ENCODE data around the gene STXBP1.

Gene STXBP1

GRCh38 chr9:127735530-127736185 lies 123.6 kb downstream of the STXBP1 start:
- DNase-seq (ENCODE audit: low spot score) = no peak

DNA sequence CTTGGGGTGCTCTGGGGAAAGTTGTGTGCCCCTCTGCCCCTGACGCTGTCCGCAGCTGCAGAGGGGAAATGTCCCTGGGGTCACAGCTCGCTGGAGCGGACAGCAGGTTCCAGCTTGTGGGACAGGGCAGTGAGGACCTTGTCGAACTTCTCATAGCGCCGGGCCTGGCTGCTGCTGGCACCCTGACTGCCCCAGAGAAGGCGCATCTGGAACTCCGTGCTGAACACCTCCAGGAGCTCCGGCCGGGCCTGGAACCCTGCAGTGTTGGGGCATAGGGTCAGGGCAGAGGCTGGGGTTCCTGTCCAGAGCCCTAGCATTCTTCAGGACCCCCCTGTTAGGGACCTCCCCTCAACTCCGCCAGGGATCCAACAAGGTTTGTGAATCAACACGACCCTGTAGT lies 126.6 kb downstream of the STXBP1 start:
- DNase-seq (ENCODE audit: low spot score) = no peak

GRCh38 chr9:127739614-127740330 lies 127.7 kb downstream of the STXBP1 start:
- DNase-seq (ENCODE audit: low spot score) = no peak

GRCh38 chr9:127741831-127742434 lies 129.9 kb downstream of the STXBP1 start:
- peak; percentile 55 for DNase-seq (ENCODE audit: low spot score)
